ENCODE data around the gene TAF4. TPM values are rescaled to one million over a fixed set of nuclear protein-coding genes. Genes with fewer than 3 reads are reported as not detected.

TAF4 gene
- polyA plus RNA-seq, 1 donor from 2014 or later = 10.2 TPM

GRCh38 chr20:62015540-62016288 lies 50.0 kb downstream of the TAF4 start:
- H3K4me3 ChIP-seq (ENCODE audit: low read length) = no peak overlapping the region
- no peak for TF ChIP-seq POLR2AphosphoS5 (IDR thresholded peaks at IDR 0.05)
- TF ChIP-seq EZH2 (IDR thresholded peaks at IDR 0.05; ENCODE audit: borderline replicate concordance, insufficient read depth, low read length, poor library complexity, severe bottlenecking) = no peak
- TF ChIP-seq MXI1 (conservative IDR thresholded peaks at IDR 0.05; ENCODE audit: poor library complexity, severe bottlenecking) = no peak
- no peak overlapping the region for H3K9ac ChIP-seq (ENCODE audit: low read length)
- H3K27ac ChIP-seq (ENCODE audit: low read length) = no peak overlapping the region
- peaks cover 34% of the 10 kb centered on the region for H3K79me2 ChIP-seq (replicated peaks; ENCODE audit: insufficient read depth, low read length)
- no peak overlapping the region for H3K4me2 ChIP-seq (ENCODE audit: low read length)
- H4K20me1 ChIP-seq (ENCODE audit: insufficient read depth) = peaks cover 3% of the 10 kb centered on the region
- H3K9me2 ChIP-seq (ENCODE audit: insufficient read depth, low read length) = no peaks in the 10 kb centered on the region
- no peak overlapping the region for H2AFZ ChIP-seq (ENCODE audit: low read depth, low read length)
- H3K9me3 ChIP-seq (ENCODE audit: low read length) = no peaks in the 10 kb centered on the region
- no peaks in the 10 kb centered on the region for H3K27me3 ChIP-seq (ENCODE audit: insufficient read depth, low read depth, low read length)
- H3K36me3 ChIP-seq (ENCODE audit: insufficient read depth, low read length) = no peaks in the 10 kb centered on the region
- no peaks in the 10 kb centered on the region for H3F3A ChIP-seq (ENCODE audit: insufficient read depth, low read length, poor library complexity, severe bottlenecking)

- no peak overlapping the region for H3K27ac ChIP-seq (ENCODE audit: low read length)
- H3K9me3 ChIP-seq (ENCODE audit: low read length) = no peaks in the 10 kb centered on the region
- H3K4me2 ChIP-seq (ENCODE audit: low read length) = no peak overlapping the region
- no peaks in the 10 kb centered on the region for H4K20me1 ChIP-seq (ENCODE audit: insufficient read depth)
- H3F3A ChIP-seq (ENCODE audit: insufficient read depth, low read length, poor library complexity, severe bottlenecking) = no peaks in the 10 kb centered on the region
- H3K9ac ChIP-seq (ENCODE audit: low read length) = no peak overlapping the region
- no peak overlapping the region for H3K4me3 ChIP-seq (ENCODE audit: low read length)
- H3K9me2 ChIP-seq (ENCODE audit: insufficient read depth, low read length) = no peaks in the 10 kb centered on the region
- TF ChIP-seq SMC3 (conservative IDR thresholded peaks at IDR 0.05; ENCODE audit: poor library complexity) = no peak
- no peak for TF ChIP-seq RAD21 (conservative IDR thresholded peaks at IDR 0.05)
- TF ChIP-seq CTCF (IDR thresholded peaks at IDR 0.05; ENCODE audit: poor library complexity, severe bottlenecking) = no peak
- no peak for TF ChIP-seq REST (IDR thresholded peaks at IDR 0.05; ENCODE audit: borderline replicate concordance)
- no peak for TF ChIP-seq MXI1 (conservative IDR thresholded peaks at IDR 0.05; ENCODE audit: poor library complexity, severe bottlenecking)
- no peak for TF ChIP-seq EP300 (conservative IDR thresholded peaks at IDR 0.05; ENCODE audit: poor library complexity, severe bottlenecking)
- no peak for TF ChIP-seq TAF1 (IDR thresholded peaks at IDR 0.05; ENCODE audit: low read depth)
- TF ChIP-seq EZH2 (IDR thresholded peaks at IDR 0.05; ENCODE audit: borderline replicate concordance, insufficient read depth, low read length, poor library complexity, severe bottlenecking) = no peak
- no peaks in the 10 kb centered on the region for H3K27me3 ChIP-seq (ENCODE audit: insufficient read depth, low read depth, low read length)
- H3K36me3 ChIP-seq (ENCODE audit: insufficient read depth, low read length) = no peaks in the 10 kb centered on the region
- no peak overlapping the region for H2AFZ ChIP-seq (ENCODE audit: low read depth, low read length)
- peaks cover 27% of the 10 kb centered on the region for H3K79me2 ChIP-seq (replicated peaks; ENCODE audit: insufficient read depth, low read length)
These were observed 50.7 kb downstream of the TAF4 start for GRCh38 chr20:62014889-62015537.
